ENCODE measurements around the gene PGBD1. TPM values are rescaled to one million over a fixed set of nuclear protein-coding genes. Genes with fewer than 3 reads are reported as not detected.

Gene PGBD1
- total RNA-seq, 1 experiment from 2014 or later, result 3.8 TPM

GRCh38 chr6:28254121-28254519, 27.3 kb upstream of the PGBD1 start:
- Histone ChIP-seq H3K4me1 (peaks cover 4% of the 10 kb centered on the region; the same call in 1 of the 2 replicates), H3K27me3 (replicated peaks; ENCODE audit: control insufficient read depth, insufficient read depth, low read length) (no peaks in the 10 kb centered on the region), H3K4me3 (ENCODE audit: low read depth, low read length) (no peak overlapping the region), H3K36me3 (ENCODE audit: control insufficient read depth, insufficient read depth, low read length) (no peaks in the 10 kb centered on the region), H3K9me3 (no peaks in the 10 kb centered on the region)
- Mint-ChIP-seq H3K4me1 (ENCODE audit: low read depth, unreplicated experiment) (peaks cover 8% of the 10 kb centered on the region), H3K4me3 (ENCODE audit: unreplicated experiment) (no peak overlapping the region), H3K27me3 (ENCODE audit: insufficient read depth, unreplicated experiment) (peaks cover 6% of the 10 kb centered on the region), H3K36me3 (ENCODE audit: insufficient read depth, unreplicated experiment) (peaks cover 6% of the 10 kb centered on the region), H3K27ac (ENCODE audit: unreplicated experiment) (no peak overlapping the region), H3K9me3 (ENCODE audit: unreplicated experiment) (no peaks in the 10 kb centered on the region)
- no TSS peak for BruUV-seq (replicated peaks)
- no peak for DNase-seq
- intact Hi-C loops (cut with micrococcal nuclease; ENCODE audit: unreplicated experiment), result no loop called here
- POLR2A ChIA-PET, result no interaction called here
- CTCF ChIA-PET, result no interaction called here
- TF ChIP-seq CTCF (IDR thresholded peaks at IDR 0.05; ENCODE audit: insufficient read depth in 1 of 2, low read depth in 1 of 2, low read length in 1 of 2, severe bottlenecking in 1 of 2, unreplicated experiment in 1 of 2), result no peak

GRCh38 chr6:28257042-28257441, 24.3 kb upstream of the PGBD1 start:
- no peak overlapping the region for H3K4me3 Mint-ChIP-seq (ENCODE audit: unreplicated experiment)
- ChIA-PET CTCF (no interaction called here), POLR2A (no interaction called here)
- Histone ChIP-seq H3K27me3 (replicated peaks; ENCODE audit: control insufficient read depth, insufficient read depth, low read length) (no peaks in the 10 kb centered on the region), H3K4me1 (peaks cover 4% of the 10 kb centered on the region; the same call in 1 of the 2 replicates), H3K4me3 (ENCODE audit: low read depth, low read length) (no peak overlapping the region), H3K36me3 (ENCODE audit: control insufficient read depth, insufficient read depth, low read length) (no peaks in the 10 kb centered on the region), H3K9me3 (no peaks in the 10 kb centered on the region)
- peaks cover 17% of the 10 kb centered on the region for H3K27me3 Mint-ChIP-seq (ENCODE audit: insufficient read depth, unreplicated experiment)
- H3K9me3 Mint-ChIP-seq (ENCODE audit: unreplicated experiment), result no peaks in the 10 kb centered on the region
- no peak for DNase-seq
- H3K36me3 Mint-ChIP-seq (ENCODE audit: insufficient read depth, unreplicated experiment), result peaks cover under 1% of the 10 kb centered on the region
- H3K4me1 Mint-ChIP-seq (ENCODE audit: low read depth, unreplicated experiment), result peaks cover 8% of the 10 kb centered on the region
- no TSS peak for BruUV-seq (replicated peaks)
- intact Hi-C loops (cut with micrococcal nuclease; ENCODE audit: unreplicated experiment), result no loop called here
- no peak for TF ChIP-seq CTCF (IDR thresholded peaks at IDR 0.05; ENCODE audit: insufficient read depth in 1 of 2, low read depth in 1 of 2, low read length in 1 of 2, severe bottlenecking in 1 of 2, unreplicated experiment in 1 of 2)
- no peak overlapping the region for H3K27ac Mint-ChIP-seq (ENCODE audit: unreplicated experiment)

GRCh38 chr6:28258877-28259777, 22.2 kb upstream of the PGBD1 start, which contains the start of gene NKAPL:
Gene NKAPL (plus strand): TSS chr6:28259297. CDS start chr6:28259372, 75 bp downstream.
- intact Hi-C loops (cut with micrococcal nuclease; ENCODE audit: unreplicated experiment), result no loop called here
- Mint-ChIP-seq H3K4me1 (ENCODE audit: low read depth, unreplicated experiment) (no peaks in the 10 kb centered on the region), H3K4me3 (ENCODE audit: unreplicated experiment) (no peak within 1 kb of the TSS), H3K27ac (ENCODE audit: unreplicated experiment) (no peak within 1 kb of the TSS), H3K36me3 (ENCODE audit: insufficient read depth, unreplicated experiment) (no peaks in the 10 kb centered on the region), H3K27me3 (ENCODE audit: insufficient read depth, unreplicated experiment) (peaks cover 17% of the 10 kb centered on the region), H3K9me3 (ENCODE audit: unreplicated experiment) (no peaks in the 10 kb centered on the region)
- TF ChIP-seq CTCF (IDR thresholded peaks at IDR 0.05; ENCODE audit: insufficient read depth in 1 of 2, low read depth in 1 of 2, low read length in 1 of 2, severe bottlenecking in 1 of 2, unreplicated experiment in 1 of 2), result no peak
- 0 out of 2 replicates have a peak, but pooled peaks cover 2% of the 10 kb centered on the region for H3K4me1 ChIP-seq
- no peak for DNase-seq
- H3K4me3 ChIP-seq (ENCODE audit: low read depth, low read length), result no peak within 1 kb of the TSS
- H3K27me3 ChIP-seq (replicated peaks; ENCODE audit: control insufficient read depth, insufficient read depth, low read length), result no peaks in the 10 kb centered on the region
- POLR2A ChIA-PET, result no interaction called here
- CTCF ChIA-PET, result no interaction called here
- no peaks in the 10 kb centered on the region for H3K9me3 ChIP-seq
- no TSS peak for BruUV-seq (replicated peaks)
- no peaks in the 10 kb centered on the region for H3K36me3 ChIP-seq (ENCODE audit: control insufficient read depth, insufficient read depth, low read length)

Measured in Caco-2 (cell line).